Adrenal gland (tissue), 12 donors: ENCODE measurements around the gene PALM. TPM values are rescaled to one million over a fixed set of nuclear protein-coding genes. Genes with fewer than 3 reads are reported as not detected.

Experiments used
- DNase-seq, 7 donors: peaks; one replicate each; pipeline ENCODE4 v3.0.0-alpha.2; 2019 to 2020
- H3K27ac ChIP-seq, 5 donors: fragments of 200-600 bp; sonication (generic) in 4 of 5; 1 replicate in 3 of 5; 2 replicates in 2 of 5; pipeline versions ENCODE4 v1.5.1 to v1.8.0; 2016 to 2020; ENCODE audit warnings: mild to moderate bottlenecking in 1 of 5
- H3K27me3 ChIP-seq: fragments of 200-600 bp; 2 replicates; pipeline ENCODE4 v1.8.0; 2021
- H3K36me3 ChIP-seq, 2 donors: fragments of 200-600 bp; replicated peaks in 1 of 2; 1 replicate in 1 of 2; 2 replicates in 1 of 2; pipeline versions ENCODE4 v1.5.1 to v1.8.0; 2018 to 2022
- H3K4me1 ChIP-seq, 2 donors: fragments of 200-600 bp; replicated peaks in 1 of 2; 1 replicate in 1 of 2; 2 replicates in 1 of 2; pipeline versions ENCODE4 v1.5.1 to v1.8.0; 2018 to 2021
- H3K4me3 ChIP-seq, 4 donors: fragments of 200-600 bp; sonication (generic) in 3 of 4; one replicate each; pipeline ENCODE4 v1.5.1; 2016 to 2018
- H3K9me3 ChIP-seq, 3 donors: fragments of 200-600 bp; sonication (generic) in 1 of 3; replicated peaks in 1 of 3; 1 replicate in 2 of 3; 2 replicates in 1 of 3; pipeline versions ENCODE4 v1.5.1 to v1.8.0; 2016 to 2021
- CTCF ChIP-seq, 6 experiments: fragments of 450-650 bp in 4 of 6; fragments of 200-600 bp in 2 of 6; sonication (generic) in 1 of 6; IDR thresholded peaks; 1 replicate in 5 of 6; 2 replicates in 1 of 6; pipeline versions ENCODE4 v1.5.1 to v1.8.0; 2016 to 2021; ENCODE audit warnings: antibody characterized with exemption in 6 of 6, mild to moderate bottlenecking in 2 of 6, moderate library complexity in 1 of 6
- POLR2A ChIP-seq, 2 donors: fragments of 450-650 bp; IDR thresholded peaks; one replicate each; pipeline ENCODE4 v1.6.1; 2017; ENCODE audit warnings: antibody characterized with exemption in 2 of 2, mild to moderate bottlenecking in 2 of 2, moderate library complexity in 1 of 2
- WGBS, 4 donors: extraction: QIAGEN DNeasy Blood & Tissue Kit in 2 of 4; methylation state at CpG; one replicate each; pipeline versions ENCODE4 v1.1.5 to v1.1.7; 2013 to 2017; 5-methylcytosine and 5-hydroxymethylcytosine counted together
- intact Hi-C, 2 donors: fragments of 100-400 bp; cut with DNase I; formaldehyde crosslinking; loops; one replicate each; pipeline versions ENCODE4 v1.14.1 to v1.15.0; 2022 to 2023
- polyA plus RNA-seq, 3 donors: library from polyadenylated mRNA; stranded (reverse); fragments of 200-250 nt in 2 of 3; fragments of 350-450 nt in 1 of 3; fragmentation: Illumina TruSeq in 1 of 3; extraction: RNeasy Lipid Tissue Mini Kit (QIAGEN cat#74804) in 1 of 3; gene quantifications; one replicate each; pipeline ENCODE4 v1.2.3, GENCODE V29; 2013 to 2014
- total RNA-seq, 9 donors: library from RNA; depleted of rRNA in 4 of 9; stranded (reverse); fragments of >200 nt in 4 of 9; fragments of 120-200 nt in 1 of 9; fragmentation: NEBNext Ultra II Directional in 1 of 9; extraction: Animal tissue kit (Norgen Biotek cat#: 25700) in 1 of 9; gene quantifications; one replicate each; pipeline versions ENCODE4 v1.1.0 to v1.2.4, GENCODE V29; 2013 to 2023
- donor health status: healthy with polysubstance abuse.
- donor health status: Bipolar disorder and iron deficiency.
- donor health status: DM: yes; HTN: yes; CAD: no.
- donor health status: DM: no; HTN: no; CAD: no.
- donor health status: DM: no; HTN: no; CAD: no.
- donor health status: DM: yes; HTN: yes; CAD: no.

PALM gene
- total and polyA plus RNA-seq, 12 donors = 3.9 to 72.2 (median 50.1) TPM

GRCh38 chr19:676339-677105, 32.2 kb upstream of the PALM start, which contains the start of gene FSTL3:
TSS of gene FSTL3 (plus strand) at chr19:676392. CDS start at chr19:676424, 32 bp downstream.
- Histone ChIP-seq H3K27ac (peak within 1 kb of the TSS; percentile 68 to 98 (median 91)), H3K27me3 (no peaks in the 10 kb centered on the region), H3K4me1 (peaks cover 38 to 47% of the 10 kb centered on the region in 2 donors), H3K4me3 (peak within 1 kb of the TSS in 3 of 4 donors; percentile 13 to 65 (median 43)), H3K9me3 (no peaks in the 10 kb centered on the region), H3K36me3 (no peaks in the 10 kb centered on the region)
- TF ChIP-seq POLR2A (IDR thresholded peaks at IDR 0.05) (peak; percentile 11 to 61), CTCF (IDR thresholded peaks at IDR 0.05) (no peak)
- 0 to 7% (median 3%) methylated on average over 8 to 63 of the region's 63 CpGs for WGBS, 4 donors
- peak in 4 of 7 donors; percentile 44 to 59 (median 54) for DNase-seq
- intact Hi-C loops = no loop called here

GRCh38 chr19:677201-677600, 31.5 kb upstream of the PALM start:
- H3K4me3 ChIP-seq = peak overlapping the region in 2 of 4 donors; percentile 43 to 65
- H3K27ac ChIP-seq = peak overlapping the region; percentile 68 to 98 (median 91)
- TF ChIP-seq CTCF (IDR thresholded peaks at IDR 0.05) (no peak), POLR2A (IDR thresholded peaks at IDR 0.05) (peak in 1 of 2 donors; percentile 62)
- no peaks in the 10 kb centered on the region for H3K36me3 ChIP-seq
- H3K9me3 ChIP-seq = no peaks in the 10 kb centered on the region
- intact Hi-C loops = no loop called here
- WGBS, 4 donors = 6 to 19% (median 9%) methylated on average over 3 to 15 of the region's 15 CpGs
- H3K27me3 ChIP-seq = no peaks in the 10 kb centered on the region
- peaks cover 38 to 47% of the 10 kb centered on the region in 2 donors for H3K4me1 ChIP-seq
- peak; percentile 88 to 94 (median 93) for DNase-seq

GRCh38 chr19:677601-678436, 30.9 kb upstream of the PALM start:
- DNase-seq = peak in 4 of 7 donors; percentile 41 to 58 (median 46)
- no peaks in the 10 kb centered on the region for H3K27me3 ChIP-seq
- H3K9me3 ChIP-seq = no peaks in the 10 kb centered on the region
- no peaks in the 10 kb centered on the region for H3K36me3 ChIP-seq
- WGBS, 4 donors = 44 to 61% (median 48%) methylated on average over 5 to 22 of the region's 22 CpGs
- peak overlapping the region in 1 of 4 donors; percentile 43 for H3K4me3 ChIP-seq
- H3K4me1 ChIP-seq = peaks cover 38 to 47% of the 10 kb centered on the region in 2 donors
- TF ChIP-seq POLR2A (IDR thresholded peaks at IDR 0.05) (no peak), CTCF (IDR thresholded peaks at IDR 0.05) (no peak)
- H3K27ac ChIP-seq = peak overlapping the region; percentile 48 to 98 (median 91)
- intact Hi-C loops = no loop called here
